NCI-H146 treated with DMSO at 0.1 percent for 48 hours (cell line): ENCODE data around the gene BTG2.

Experiments
- DNase-seq: peaks from one replicate; lab custom pipeline; 2025; ENCODE audit not compliant: unreplicated experiment; lab: John Stamatoyannopoulos, UW

BTG2 gene

DNA sequence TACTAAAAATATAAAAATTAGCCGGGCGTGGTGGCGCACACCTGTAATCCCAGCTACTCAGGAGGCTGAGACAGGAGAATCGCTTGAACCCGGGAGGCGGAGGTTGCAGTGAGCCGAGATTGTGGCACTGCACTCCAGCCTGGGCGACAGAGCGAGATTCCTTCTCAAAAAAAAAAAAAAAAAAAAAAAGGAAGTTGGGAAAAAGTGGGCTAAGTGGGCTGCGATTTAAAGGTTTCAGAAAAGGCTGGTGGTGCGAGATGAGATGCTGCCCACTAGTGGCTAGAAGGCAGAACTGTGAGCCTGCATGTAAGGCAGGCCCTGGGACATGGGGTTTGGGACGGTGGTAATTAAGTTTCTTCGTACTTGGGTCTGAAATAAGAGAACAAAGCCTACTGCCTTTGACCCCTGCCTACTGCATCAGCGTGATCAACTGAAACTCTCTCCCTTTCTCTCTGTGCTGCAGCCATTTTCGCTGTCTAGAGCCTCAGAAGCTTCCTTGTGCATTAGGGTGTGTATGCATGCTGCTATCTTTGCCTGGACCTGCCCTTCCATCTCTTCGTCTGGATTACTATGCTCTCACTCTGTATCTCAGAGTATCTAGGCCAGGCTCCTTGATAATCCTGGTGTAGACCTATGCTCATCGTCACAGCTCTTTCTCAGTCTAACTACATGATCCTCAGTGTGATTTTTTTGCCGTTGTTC, 33.2 kb downstream of the BTG2 start:
- peak; percentile 11 for DNase-seq

- DNase-seq, result peak; percentile 63
Observed at GRCh38 chr1:203340112-203340790, 34.9 kb downstream of the BTG2 start.

GRCh38 chr1:203342192-203342940, 37.0 kb downstream of the BTG2 start:
- peak; percentile 14 for DNase-seq

DNA sequence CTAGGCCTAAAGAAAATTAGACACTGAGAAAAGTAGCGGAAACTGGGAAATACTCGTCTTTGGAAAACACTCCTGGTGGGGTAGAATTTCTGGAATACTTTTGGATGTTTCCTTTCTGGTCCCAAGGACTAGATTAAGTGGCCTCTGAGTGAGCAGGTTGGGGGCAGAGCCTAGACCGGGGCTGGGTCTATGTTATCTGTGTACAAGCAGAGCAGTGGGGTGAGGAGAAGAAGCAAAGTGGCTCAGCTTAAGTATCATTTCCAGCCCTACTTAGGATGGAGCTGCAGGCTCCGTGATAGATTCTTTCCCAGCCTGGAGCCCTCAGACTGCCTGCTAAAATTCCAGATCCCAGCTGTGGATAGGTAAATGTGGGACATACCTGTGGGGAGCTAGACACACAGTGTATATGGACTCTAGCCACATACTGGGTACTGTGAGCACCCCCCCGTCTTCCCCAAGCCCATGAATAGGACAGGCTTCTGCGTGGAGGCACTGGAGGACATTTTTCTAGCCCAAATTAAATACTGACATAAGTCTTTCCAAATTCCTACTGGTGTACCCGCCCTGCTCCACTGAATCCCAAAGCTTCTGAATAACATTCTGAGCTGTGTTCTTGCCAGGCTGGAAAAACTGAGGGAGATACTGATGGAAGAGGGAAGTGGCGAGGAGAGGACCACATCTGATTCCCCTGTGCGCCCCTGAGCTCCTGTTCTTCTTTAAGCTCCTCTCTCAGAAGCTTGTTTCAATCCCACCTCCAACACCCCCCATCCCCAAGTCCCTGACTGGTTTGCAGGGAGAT, 38.8 kb downstream of the BTG2 start:
- no peak for DNase-seq

GRCh38 chr1:203346060-203346768, 40.9 kb downstream of the BTG2 start:
- no peak for DNase-seq

- no peak for DNase-seq
Observed at GRCh38 chr1:203346769-203347102, 41.4 kb downstream of the BTG2 start.

DNA sequence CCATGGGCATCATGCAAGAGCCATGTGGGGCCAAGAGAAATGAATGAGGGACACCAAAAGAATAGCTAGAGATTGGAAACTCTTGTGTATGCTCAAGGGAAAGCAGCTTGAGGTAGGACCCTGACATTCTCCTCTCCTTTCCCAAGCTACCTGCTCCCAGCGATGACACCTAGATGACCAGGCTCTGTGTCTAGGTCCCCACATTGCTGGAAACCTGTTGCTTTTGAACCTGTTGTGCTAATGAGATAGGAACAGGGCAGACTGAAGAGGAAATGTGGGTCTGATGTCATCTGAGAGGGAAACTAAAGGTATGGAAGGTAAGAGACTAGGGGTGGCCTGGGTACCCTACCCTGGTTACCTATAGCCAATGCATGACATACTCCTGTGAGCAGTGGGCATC, 43.8 kb downstream of the BTG2 start:
- DNase-seq, result no peak

GRCh38 chr1:203349773-203350524, 44.6 kb downstream of the BTG2 start:
- no peak for DNase-seq

GRCh38 chr1:203351037-203351625, 45.8 kb downstream of the BTG2 start, which contains the start of gene FMOD:
FMOD (minus strand) TSS chr1:203351122; CDS start chr1:203348270, 2,852 bp downstream.
- DNase-seq, result peak; percentile 19

DNA sequence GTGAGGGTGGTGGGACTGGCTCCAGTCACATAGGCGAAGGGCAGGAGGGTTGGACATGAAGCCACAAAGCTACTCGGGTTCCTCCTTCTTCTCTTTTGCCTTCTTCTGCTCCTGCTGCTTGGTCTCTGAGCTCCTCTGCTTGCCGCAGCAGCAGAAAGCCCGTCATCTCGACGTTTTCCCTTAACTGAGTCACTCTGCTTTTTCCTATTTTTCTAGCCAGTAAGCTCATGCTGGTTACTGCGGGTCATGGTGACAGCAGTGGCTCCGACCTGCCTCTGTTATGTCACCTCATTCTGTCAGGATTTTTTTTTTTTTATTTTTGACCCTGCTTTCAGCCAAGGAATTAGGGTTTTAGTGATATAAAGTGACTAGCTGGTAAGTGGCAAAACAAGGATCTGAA, 48.2 kb downstream of the BTG2 start:
- no peak for DNase-seq

- DNase-seq, result no peak
Observed at GRCh38 chr1:203354246-203354645, 48.9 kb downstream of the BTG2 start.

GRCh38 chr1:203359010-203359571, 53.8 kb downstream of the BTG2 start:
- DNase-seq, result no peak
